ENCODE results near the gene MAPT.

Gene MAPT

GRCh38 chr17:46053911-46054534, 159.7 kb downstream of the MAPT start:
- no peak for DNase-seq (ENCODE audit: low read depth in 2 of 2)

GRCh38 chr17:46056800-46057304, 162.5 kb downstream of the MAPT start:
- DNase-seq (ENCODE audit: low read depth in 2 of 2): no peak

GRCh38 chr17:46057366-46057765, 163.0 kb downstream of the MAPT start:
- no peak for DNase-seq (ENCODE audit: low read depth in 2 of 2)

GRCh38 chr17:46059486-46059885, 165.1 kb downstream of the MAPT start:
- DNase-seq (ENCODE audit: low read depth in 2 of 2): no peak

- no peak for DNase-seq (ENCODE audit: low read depth in 2 of 2)
These were observed 166.1 kb downstream of the MAPT start for GRCh38 chr17:46060461-46060860.

- DNase-seq (ENCODE audit: low read depth in 2 of 2): no peak
These were observed 167.1 kb downstream of the MAPT start for GRCh38 chr17:46061435-46061834.

GRCh38 chr17:46063241-46063640, 168.9 kb downstream of the MAPT start:
- DNase-seq (ENCODE audit: low read depth in 2 of 2): no peak

- no peak for DNase-seq (ENCODE audit: low read depth in 2 of 2)
These were observed 170.1 kb downstream of the MAPT start for GRCh38 chr17:46064460-46064859.

GRCh38 chr17:46071796-46072195, 177.4 kb downstream of the MAPT start:
- DNase-seq (ENCODE audit: low read depth in 2 of 2): no peak

GRCh38 chr17:46072998-46073397, 178.6 kb downstream of the MAPT start:
- DNase-seq (ENCODE audit: low read depth in 2 of 2): no peak

- no peak for DNase-seq (ENCODE audit: low read depth in 2 of 2)
These were observed 180.2 kb downstream of the MAPT start for GRCh38 chr17:46074540-46074939.

Data from stimulated activated CD8-positive, alpha-beta memory T cell treated with anti-CD3 and anti-CD28 coated beads, Interleukin-7, amount 100 ng/mL, for 1 hour (primary cell).